Measurements from ENCODE around the gene PEX14. TPM values are rescaled to one million over a fixed set of nuclear protein-coding genes. Genes with fewer than 3 reads are reported as not detected.

Gene PEX14
- total and polyA plus RNA-seq, 2 experiments from 2014 or later, result 17.6 to 19.6 TPM

DNA sequence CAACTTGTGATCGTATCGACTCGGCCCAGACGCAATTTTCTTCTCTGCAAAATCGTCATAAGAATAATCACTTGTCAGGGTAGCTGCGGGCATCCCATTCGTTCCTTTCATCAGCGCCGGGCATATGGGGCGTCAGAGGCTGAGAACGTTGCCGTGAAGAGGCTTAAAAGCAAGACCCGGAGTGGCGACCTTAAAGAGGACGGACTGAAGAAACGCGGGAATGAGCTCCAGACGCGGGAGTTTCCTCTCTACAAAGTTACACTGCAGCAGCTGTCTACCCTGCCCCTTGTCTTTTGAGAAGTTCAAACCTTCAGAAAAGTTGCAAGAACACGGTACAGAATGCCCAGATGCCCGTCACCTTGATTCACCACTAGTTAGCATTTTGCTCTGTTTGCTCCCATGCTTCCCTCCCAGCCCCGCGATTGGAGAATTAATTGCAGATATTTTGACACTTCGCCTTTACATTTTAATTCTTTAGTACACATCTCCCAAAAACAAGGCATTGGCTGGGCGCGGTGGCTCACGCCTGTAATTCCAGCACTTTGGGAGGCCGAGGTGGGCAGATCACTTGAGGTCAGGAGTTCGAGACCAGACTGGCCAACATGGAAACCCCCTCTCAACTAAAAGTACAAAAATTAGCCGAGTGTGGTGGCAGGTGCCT lies 43.5 kb upstream of the PEX14 start:
- no peak for TF ChIP-seq ZNF462 (CRISPR knock-in tag; IDR thresholded peaks at IDR 0.05)
- TF ChIP-seq POLR2AphosphoS5 (IDR thresholded peaks at IDR 0.05; ENCODE audit: low read depth), result no peak
- no peak for TF ChIP-seq ZNF331 (CRISPR knock-in tag; IDR thresholded peaks at IDR 0.05; ENCODE audit: low read depth)
- TF ChIP-seq ZNF114 (CRISPR knock-in tag; IDR thresholded peaks at IDR 0.05), result no peak
- no peak for TF ChIP-seq CTCF (conservative IDR thresholded peaks at IDR 0.05; ENCODE audit: low read depth in 2 of 2)
- TF ChIP-seq ETS1 (IDR thresholded peaks at IDR 0.05), result no peak
- no peak for TF ChIP-seq CREB1 (CRISPR knock-in tag; IDR thresholded peaks at IDR 0.05; ENCODE audit: low read depth)
- no peak for TF ChIP-seq STAT1 (IDR thresholded peaks at IDR 0.05; ENCODE audit: unreplicated experiment)
- no peak for TF ChIP-seq EZH2 (IDR thresholded peaks at IDR 0.05; ENCODE audit: low read depth, unreplicated experiment)
- no peaks in the 10 kb centered on the region for H3K9me3 Mint-ChIP-seq
- ATAC-seq, result peak; percentile 7
- peaks cover 11% of the 10 kb centered on the region; the same call in 2 of the 3 replicates for H3K4me1 Mint-ChIP-seq
- peak; percentile 67 for DNase-seq (ENCODE audit: low spot score)
- peak overlapping the region; percentile 81 for H3K27ac Mint-ChIP-seq
- peak overlapping the region; percentile 83 for H3K4me2 ChIP-seq
- H3K36me3 Mint-ChIP-seq (ENCODE audit: low read depth), result no peaks in the 10 kb centered on the region
- H2AFZ ChIP-seq, result peak overlapping the region; percentile 97
- H3K4me3 ChIP-seq, result peak overlapping the region; percentile 82
- peaks cover 9% of the 10 kb centered on the region for H3F3A ChIP-seq (replicated peaks; ENCODE audit: low read depth)
- H3K4me3 Mint-ChIP-seq, result peak overlapping the region; percentile 87
- H3K27me3 ChIP-seq (ENCODE audit: insufficient read depth), result no peaks in the 10 kb centered on the region
- no peaks in the 10 kb centered on the region for H3K9me2 ChIP-seq (ENCODE audit: insufficient read depth)
- no peaks in the 10 kb centered on the region; the same call in 1 of the 2 replicates for H4K20me1 ChIP-seq (replicated peaks; ENCODE audit: insufficient read depth)
- peaks cover 10% of the 10 kb centered on the region for H3K27me3 Mint-ChIP-seq (ENCODE audit: insufficient read depth, low read depth, poor library complexity)
- H3K79me2 ChIP-seq (replicated peaks; ENCODE audit: insufficient read depth), result no peaks in the 10 kb centered on the region; the same call in 1 of the 2 replicates
- no peaks in the 10 kb centered on the region for H3K4me1 ChIP-seq (ENCODE audit: insufficient read depth)
- H3K36me3 ChIP-seq (ENCODE audit: insufficient read depth), result no peaks in the 10 kb centered on the region
- H3K27ac ChIP-seq (ENCODE audit: low read depth), result peak overlapping the region; percentile 97; the same call in 1 of the 2 replicates

Measured in GM23338 (cell line).